A673 (cell line): ENCODE results near the gene PGAP6.

ENCODE experiments used
- CTCF ChIP-seq: fragments of 300-800, 200-600 bp; sonication (generic); conservative IDR thresholded peaks from 2 replicates; pipeline ENCODE4 v1.5.1; 2017; ENCODE audit warnings: low read depth, mild to moderate bottlenecking, antibody characterized with exemption, low read length, moderate library complexity, mixed read lengths
- EZH2 ChIP-seq: fragments of 200-600 bp; sonication (generic); IDR thresholded peaks from 2 replicates; pipeline ENCODE4 v1.6.1; 2017; ENCODE audit warnings: borderline replicate concordance, low read depth, mild to moderate bottlenecking, mixed read lengths, antibody characterized with exemption, low read length; ENCODE audit not compliant: poor library complexity, severe bottlenecking

- TF ChIP-seq CTCF (no peak), EZH2 (no peak)
Measured at GRCh38 chr16:337975-338575, 43.7 kb downstream of the PGAP6 start.
